IMR-90 (cell line): ENCODE measurements around the gene CENATAC. TPM values are rescaled to one million over a fixed set of nuclear protein-coding genes. Genes with fewer than 3 reads are reported as not detected.

Experiments
- ATAC-seq: fragments of 200-7000 bp; cut with Tn5 transposase; 2 replicates; pipeline ENCODE4 v1.9.1; 2020; ENCODE audit warnings: low read depth, mild to moderate bottlenecking, moderate library complexity
- BruUV-seq: library from RNA; stranded (reverse); fragments of 400-500 nt; replicated peaks from 2 replicates; lab custom pipeline; 2021; lab: Mats Ljungman, UMichigan
- CTCF ChIA-PET: fragments of 300-600 bp; formaldehyde crosslinking; extraction: SDS; loops from one replicate; lab custom pipeline; 2021; ENCODE audit warnings: antibody characterized with exemption; lab: Yijun Ruan, JAX
- POLR2A ChIA-PET: fragments of 300-600 bp; sonication (Branson Sonifier 250); formaldehyde crosslinking; loops from one replicate; lab custom pipeline; 2022; ENCODE audit warnings: antibody characterized with exemption; ENCODE audit not compliant: unreplicated experiment; lab: Charles Lee
- DNase-seq: peaks from one replicate; pipeline ENCODE4 v3.0.0; 2013
- H2AFZ ChIP-seq: replicated peaks from 2 replicates; pipeline ENCODE3; 2013; ENCODE audit warnings: low read length, mild to moderate bottlenecking; ENCODE audit not compliant: poor library complexity
- H2AK5ac ChIP-seq: 2 replicates; pipeline ENCODE4 v1.6.1; 2013; ENCODE audit warnings: low read depth, low read length, inconsistent platforms
- H2AK9ac ChIP-seq: replicated peaks from 2 replicates; pipeline ENCODE3; 2013; ENCODE audit warnings: mild to moderate bottlenecking, low read depth, low read length, moderate library complexity; ENCODE audit not compliant: poor library complexity
- H2BK120ac ChIP-seq: 2 replicates; pipeline ENCODE4 v1.6.1; 2013; ENCODE audit warnings: low read depth, low read length, inconsistent platforms
- H2BK15ac ChIP-seq: 3 replicates; pipeline ENCODE4 v1.6.1; 2013; ENCODE audit warnings: low read depth, low read length, inconsistent platforms
- H2BK20ac ChIP-seq: 2 replicates; pipeline ENCODE4 v1.6.1; 2013; ENCODE audit warnings: low read depth, mild to moderate bottlenecking, inconsistent platforms, low read length, moderate library complexity
- H2BK5ac ChIP-seq: 2 replicates; pipeline ENCODE4 v1.6.1; 2013; ENCODE audit warnings: mild to moderate bottlenecking, low read depth, low read length, inconsistent platforms; ENCODE audit not compliant: poor library complexity, severe bottlenecking
- H3K14ac ChIP-seq: replicated peaks from 2 replicates; pipeline ENCODE4 v1.6.1; 2013; ENCODE audit warnings: low read depth, low read length, inconsistent platforms
- H3K18ac ChIP-seq: 2 replicates; pipeline ENCODE4 v1.6.1; 2013; ENCODE audit warnings: low read depth, low read length, control low read depth
- H3K23ac ChIP-seq: 2 replicates; pipeline ENCODE4 v1.6.1; 2013; ENCODE audit warnings: low read depth, low read length, inconsistent platforms
- H3K27ac ChIP-seq: 2 replicates; pipeline ENCODE4 v1.5.1; 2013; ENCODE audit warnings: mild to moderate bottlenecking, control low read depth, low read length; ENCODE audit not compliant: insufficient read depth
- H3K27me3 ChIP-seq: 2 replicates; pipeline ENCODE4 v1.6.1; 2013; ENCODE audit warnings: low read length; ENCODE audit not compliant: control insufficient read depth, insufficient read depth
- H3K36me3 ChIP-seq: 2 replicates; pipeline ENCODE4 v1.6.1; 2013; ENCODE audit warnings: low read length, mixed read lengths; ENCODE audit not compliant: control insufficient read depth, insufficient read depth
- H3K4ac ChIP-seq: 2 replicates; pipeline ENCODE4 v1.6.1; 2013; ENCODE audit warnings: low read depth, low read length, inconsistent platforms
- H3K4me1 ChIP-seq: 2 replicates; pipeline ENCODE4 v1.6.1; 2013; ENCODE audit warnings: low read length, mixed read lengths; ENCODE audit not compliant: control insufficient read depth, insufficient read depth
- H3K4me2 ChIP-seq: 2 replicates; pipeline ENCODE4 v1.6.1; 2013; ENCODE audit warnings: low read depth, mild to moderate bottlenecking, control low read depth, low read length, moderate library complexity
- H3K4me3 ChIP-seq: 2 replicates; pipeline ENCODE4 v1.5.1; 2013; ENCODE audit warnings: low read depth, mild to moderate bottlenecking, control low read depth, low read length, moderate library complexity; ENCODE audit not compliant: insufficient read depth
- H3K56ac ChIP-seq: 2 replicates; pipeline ENCODE4 v1.6.1; 2013; ENCODE audit warnings: low read length, inconsistent platforms; ENCODE audit not compliant: insufficient read depth; ENCODE audit errors: extremely low read depth
- H3K79me1 ChIP-seq, 2 experiments: 2 replicates each; pipeline ENCODE4 v1.6.1; 2013; ENCODE audit warnings: low read length in 2 of 2, inconsistent platforms in 1 of 2, low read depth in 1 of 2
- H3K9ac ChIP-seq: 2 replicates; pipeline ENCODE4 v1.6.1; 2013; ENCODE audit warnings: low read depth, low read length, control low read depth
- H3K9me1 ChIP-seq: 2 replicates; pipeline ENCODE4 v1.6.1; 2013; ENCODE audit warnings: low read length, inconsistent platforms; ENCODE audit not compliant: insufficient read depth
- H3K9me3 ChIP-seq: 2 replicates; pipeline ENCODE4 v1.6.1; 2013; ENCODE audit warnings: low read length; ENCODE audit not compliant: control insufficient read depth, insufficient read depth
- H4K20me1 ChIP-seq: 2 replicates; pipeline ENCODE4 v1.6.1; 2013; ENCODE audit warnings: low read length, inconsistent platforms; ENCODE audit not compliant: insufficient read depth
- H4K5ac ChIP-seq: 2 replicates; pipeline ENCODE4 v1.6.1; 2013; ENCODE audit warnings: mild to moderate bottlenecking, low read depth, low read length, control low read depth
- H4K8ac ChIP-seq, 2 experiments: 2 replicates each; pipeline ENCODE4 v1.6.1; 2013; ENCODE audit warnings: low read depth in 2 of 2, low read length in 2 of 2, control low read depth in 1 of 2, inconsistent platforms in 1 of 2
- H4K91ac ChIP-seq: 2 replicates; pipeline ENCODE4 v1.6.1; 2013; ENCODE audit warnings: low read depth, low read length, inconsistent platforms; ENCODE audit not compliant: insufficient read depth
- BHLHE40 ChIP-seq: fragments of 150-350 bp; IDR thresholded peaks from 2 replicates; pipeline ENCODE4 v1.6.1; 2016; ENCODE audit warnings: mild to moderate bottlenecking, low read depth, low read length
- CEBPB ChIP-seq: IDR thresholded peaks from 2 replicates; pipeline ENCODE4 v1.6.1; 2012; ENCODE audit warnings: low read depth, low read length, improper control_type of control experiment
- CHD1 ChIP-seq: IDR thresholded peaks from 2 replicates; pipeline ENCODE4 v1.6.1; 2012; ENCODE audit warnings: low read depth, low read length, improper control_type of control experiment
- FOS ChIP-seq: fragments of 150-350 bp; IDR thresholded peaks from 2 replicates; pipeline ENCODE4 v1.6.1; 2016; ENCODE audit warnings: low read depth, low read length
- MAZ ChIP-seq: IDR thresholded peaks from 2 replicates; pipeline ENCODE4 v1.6.1; 2012; ENCODE audit warnings: low read depth, mild to moderate bottlenecking, low read length, improper control_type of control experiment, moderate library complexity, borderline replicate concordance
- NFE2L2 ChIP-seq: fragments of 150-350 bp; IDR thresholded peaks from 2 replicates; pipeline ENCODE4 v1.6.1; 2016; ENCODE audit warnings: low read depth, mild to moderate bottlenecking, low read length
- POLR2A ChIP-seq: IDR thresholded peaks from 2 replicates; pipeline ENCODE4 v1.6.1; 2012; ENCODE audit warnings: mild to moderate bottlenecking, low read depth, low read length
- RCOR1 ChIP-seq: IDR thresholded peaks from 2 replicates; pipeline ENCODE4 v1.6.1; 2012; ENCODE audit warnings: mild to moderate bottlenecking, low read length, improper control_type of control experiment; ENCODE audit not compliant: insufficient replicate concordance
- RFX5 ChIP-seq: IDR thresholded peaks from 2 replicates; pipeline ENCODE4 v1.8.0; 2012; ENCODE audit warnings: low read depth, mild to moderate bottlenecking, low read length, moderate library complexity
- WGBS, 2 experiments: methylation state at CpG; one replicate each; pipeline versions ENCODE4 v1.1.5 to v1.1.7; 2013; ENCODE audit warnings: missing lambda C conversion rate in 2 of 2; ENCODE audit not compliant: insufficient read length in 1 of 2; ENCODE audit errors: extremely low coverage in 2 of 2; 5-methylcytosine and 5-hydroxymethylcytosine counted together
- dilution Hi-C: fragments of 300-500 bp; cut with HindIII; formaldehyde crosslinking; loops from one replicate; pipeline ENCODE4 v1.14.3; 2018; ENCODE audit warnings: low sequenced_read_pairs; ENCODE audit not compliant: unreplicated experiment
- in situ Hi-C: fragments of 300-500 bp; cut with MboI; formaldehyde crosslinking; loops from 3 replicates; pipeline ENCODE4 v1.14.3; 2019; ENCODE audit warnings: low sequenced_read_pairs, inconsistent platforms, mixed read lengths
- intact Hi-C: fragments of 100-400 bp; cut with micrococcal nuclease; formaldehyde crosslinking; loops from 2 replicates; pipeline ENCODE4 v1.10.0; 2022
- polyA plus RNA-seq, 3 experiments: library from polyadenylated mRNA; depleted of rRNA; stranded (reverse); fragments of >200 nt; gene quantifications; 2 replicates each; pipeline ENCODE4 v1.2.3, GENCODE V29; 2012; ENCODE audit warnings: low replicate concordance in 1 of 3
- total RNA-seq: library from RNA; depleted of rRNA; stranded (reverse); fragments of >200 nt; gene quantifications from 2 replicates; pipeline ENCODE4 v1.2.3, GENCODE V29; 2012
- TF ChIP-seq, protein P1 (sequence below): conservative IDR thresholded peaks from 2 replicates; pipeline ENCODE4 v1.5.1; 2012; ENCODE audit warnings: mild to moderate bottlenecking, low read depth, low read length, improper control_type of control experiment
- TF ChIP-seq, protein P2 (sequence below): fragments of 150-350 bp; IDR thresholded peaks from 2 replicates; pipeline ENCODE4 v1.6.1; 2016; ENCODE audit warnings: low read depth, mild to moderate bottlenecking, low read length, moderate library complexity, borderline replicate concordance

CENATAC gene
- total and polyA plus RNA-seq, 2 of the 4 experiments (the other 2 are of a cell fraction): 13.1 to 16.7 TPM

DNA sequence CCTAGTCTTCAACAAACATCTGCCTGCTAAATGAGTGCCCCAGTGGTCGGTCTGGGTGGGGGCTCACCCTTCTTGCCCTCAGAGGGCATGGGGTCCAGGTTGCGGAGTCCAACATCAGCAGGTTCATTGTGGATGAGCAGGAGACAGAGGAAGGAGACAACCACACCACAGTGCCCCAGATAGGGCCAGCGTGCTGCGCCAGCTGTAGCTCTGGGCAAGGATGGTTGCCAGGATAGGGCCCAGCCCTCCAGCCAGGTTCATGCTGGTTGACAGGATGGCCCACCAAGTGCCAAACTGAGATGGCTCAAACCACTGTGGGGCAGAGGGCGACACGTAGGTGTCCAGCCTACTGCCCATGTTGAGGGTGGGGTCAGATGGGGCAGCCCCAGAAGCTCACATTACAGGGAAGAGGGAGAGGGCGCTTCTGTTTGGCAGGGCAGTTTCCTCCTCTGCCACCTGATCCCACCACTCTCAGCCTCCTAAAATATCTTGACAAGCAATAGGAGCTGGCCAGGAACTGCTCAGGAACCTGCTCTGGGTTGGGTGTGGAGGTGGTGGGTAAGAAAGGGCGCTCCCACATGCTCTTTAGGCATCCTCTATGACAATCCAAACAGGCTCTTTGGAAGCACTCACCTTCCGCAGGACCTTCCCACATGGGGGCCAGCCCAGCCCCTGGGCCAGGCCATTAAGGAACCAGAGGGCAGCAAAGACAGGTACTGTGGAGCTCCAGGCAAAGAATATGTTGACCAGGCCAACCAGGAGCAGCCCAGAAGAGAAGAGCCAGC lies 29.8 kb downstream of the CENATAC start:
- ChIA-PET POLR2A (no interaction called here), CTCF (no interaction called here)
- intact Hi-C loops (no loop called here), dilution Hi-C loops (no loop called here), in situ Hi-C loops (no loop called here)
- Histone ChIP-seq H3K27ac (no peak overlapping the region), H3K79me1 (peaks cover 13 to 34% of the 10 kb centered on the region in 2 experiments; a peak in 3 of 4 replicates), H3K9me3 (no peaks in the 10 kb centered on the region), H2BK20ac (no peak overlapping the region), H3K36me3 (peaks cover 21% of the 10 kb centered on the region), H4K8ac (no peak overlapping the region), H2BK120ac (no peak overlapping the region), H2BK15ac (no peak overlapping the region), H3K4me3 (no peak overlapping the region), H2AK9ac (no peak overlapping the region), H3K4me2 (no peak overlapping the region), H3K27me3 (no peaks in the 10 kb centered on the region), H2AK5ac (no peak overlapping the region), H3K4me1 (no peaks in the 10 kb centered on the region), H3K14ac (no peak overlapping the region), H2BK5ac (no peak overlapping the region), H3K9me1 (no peaks in the 10 kb centered on the region; the same call in 1 of the 2 replicates), H4K91ac (no peak overlapping the region), H3K4ac (no peak overlapping the region), H4K5ac (no peak overlapping the region), H3K23ac (no peak overlapping the region), H3K56ac (no peak overlapping the region), H2AFZ (no peak overlapping the region), H4K20me1 (no peaks in the 10 kb centered on the region; the same call in 1 of the 2 replicates), H3K18ac (no peak overlapping the region), H3K9ac (no peak overlapping the region)
- no TSS peak for BruUV-seq
- ATAC-seq (no peak), DNase-seq (no peak)
- WGBS, 2 experiments: no CpG with 5 or more reads among the region's 9 CpGs
- TF ChIP-seq POLR2A (no peak), RCOR1 (no peak), MAZ (no peak), NFE2L2 (no peak), RFX5 (no peak), FOS (no peak), BHLHE40 (no peak), CEBPB (no peak), CHD1 (no peak)
- TF ChIP-seq, protein P1, sequence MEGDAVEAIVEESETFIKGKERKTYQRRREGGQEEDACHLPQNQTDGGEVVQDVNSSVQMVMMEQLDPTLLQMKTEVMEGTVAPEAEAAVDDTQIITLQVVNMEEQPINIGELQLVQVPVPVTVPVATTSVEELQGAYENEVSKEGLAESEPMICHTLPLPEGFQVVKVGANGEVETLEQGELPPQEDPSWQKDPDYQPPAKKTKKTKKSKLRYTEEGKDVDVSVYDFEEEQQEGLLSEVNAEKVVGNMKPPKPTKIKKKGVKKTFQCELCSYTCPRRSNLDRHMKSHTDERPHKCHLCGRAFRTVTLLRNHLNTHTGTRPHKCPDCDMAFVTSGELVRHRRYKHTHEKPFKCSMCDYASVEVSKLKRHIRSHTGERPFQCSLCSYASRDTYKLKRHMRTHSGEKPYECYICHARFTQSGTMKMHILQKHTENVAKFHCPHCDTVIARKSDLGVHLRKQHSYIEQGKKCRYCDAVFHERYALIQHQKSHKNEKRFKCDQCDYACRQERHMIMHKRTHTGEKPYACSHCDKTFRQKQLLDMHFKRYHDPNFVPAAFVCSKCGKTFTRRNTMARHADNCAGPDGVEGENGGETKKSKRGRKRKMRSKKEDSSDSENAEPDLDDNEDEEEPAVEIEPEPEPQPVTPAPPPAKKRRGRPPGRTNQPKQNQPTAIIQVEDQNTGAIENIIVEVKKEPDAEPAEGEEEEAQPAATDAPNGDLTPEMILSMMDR: no peak
- TF ChIP-seq, protein P2, sequence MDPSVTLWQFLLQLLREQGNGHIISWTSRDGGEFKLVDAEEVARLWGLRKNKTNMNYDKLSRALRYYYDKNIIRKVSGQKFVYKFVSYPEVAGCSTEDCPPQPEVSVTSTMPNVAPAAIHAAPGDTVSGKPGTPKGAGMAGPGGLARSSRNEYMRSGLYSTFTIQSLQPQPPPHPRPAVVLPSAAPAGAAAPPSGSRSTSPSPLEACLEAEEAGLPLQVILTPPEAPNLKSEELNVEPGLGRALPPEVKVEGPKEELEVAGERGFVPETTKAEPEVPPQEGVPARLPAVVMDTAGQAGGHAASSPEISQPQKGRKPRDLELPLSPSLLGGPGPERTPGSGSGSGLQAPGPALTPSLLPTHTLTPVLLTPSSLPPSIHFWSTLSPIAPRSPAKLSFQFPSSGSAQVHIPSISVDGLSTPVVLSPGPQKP: no peak
